Heart left ventricle (tissue), 16 donors: ENCODE results near the gene OR5A2. TPM values are rescaled to one million over a fixed set of nuclear protein-coding genes. Genes with fewer than 3 reads are reported as not detected.
"Not testable (repeated sequence)": the region's sequence is repeated elsewhere in the genome, so short reads cannot be mapped to it uniquely, and the experiment has no call there.

Experiments
- ATAC-seq, 4 donors: fragments of 200-7000 bp; cut with Tn5 transposase; one replicate each; pipeline ENCODE4 v1.9.1; 2020 to 2022; ENCODE audit warnings: moderate library complexity in 4 of 4, mild to moderate bottlenecking in 3 of 4, moderate number of reproducible peaks in 1 of 4
- DNase-seq, 5 donors: peaks; one replicate each; pipeline ENCODE4 v3.0.0-alpha.2; 2020
- H3K27ac ChIP-seq, 12 donors: fragments of 200-600 bp; sonication (generic) in 4 of 12; one replicate each; pipeline versions ENCODE4 v1.5.0 to v1.8.0; 2016 to 2022; ENCODE audit warnings: mild to moderate bottlenecking in 2 of 12
- H3K27me3 ChIP-seq, 9 donors: fragments of 200-600 bp; sonication (generic) in 2 of 9; one replicate each; pipeline versions ENCODE4 v1.5.1 to v1.8.0; 2016 to 2022; ENCODE audit warnings: mild to moderate bottlenecking in 3 of 9
- H3K36me3 ChIP-seq, 9 donors: fragments of 200-600 bp; sonication (generic) in 2 of 9; one replicate each; pipeline versions ENCODE4 v1.5.0 to v1.8.0; 2018 to 2022; ENCODE audit warnings: mild to moderate bottlenecking in 2 of 9
- H3K4me1 ChIP-seq, 12 donors: fragments of 200-600 bp; sonication (generic) in 4 of 12; one replicate each; pipeline versions ENCODE4 v1.5.0 to v1.8.0; 2016 to 2022; ENCODE audit warnings: mild to moderate bottlenecking in 3 of 12
- H3K4me3 ChIP-seq, 12 donors: fragments of 200-600 bp; sonication (generic) in 4 of 12; one replicate each; pipeline versions ENCODE4 v1.5.0 to v1.8.0; 2017 to 2022; ENCODE audit warnings: mild to moderate bottlenecking in 9 of 12, moderate library complexity in 4 of 12
- H3K9me3 ChIP-seq, 12 donors: fragments of 200-600 bp; sonication (generic) in 4 of 12; one replicate each; pipeline versions ENCODE4 v1.5.0 to v1.8.0; 2016 to 2022; ENCODE audit warnings: mild to moderate bottlenecking in 1 of 12
- POLR2A ChIP-seq, 2 donors: fragments of 450-650 bp; IDR thresholded peaks; one replicate each; pipeline ENCODE4 v1.6.1; 2017; ENCODE audit warnings: antibody characterized with exemption in 2 of 2, mild to moderate bottlenecking in 2 of 2, moderate library complexity in 2 of 2
- WGBS, 4 donors: extraction: QIAGEN DNeasy Blood & Tissue Kit in 2 of 4; methylation state at CpG; one replicate each; pipeline versions ENCODE4 v1.1.5 to v1.1.7; 2013 to 2018; 5-methylcytosine and 5-hydroxymethylcytosine counted together
- intact Hi-C, 10 donors: fragments of 100-400 bp; cut with DNase I; formaldehyde crosslinking; loops; one replicate each; pipeline versions ENCODE4 v1.11.1 to v1.14.2; 2022
- polyA plus RNA-seq, 2 donors: library from polyadenylated mRNA; stranded (reverse); fragments of 200-250 nt; gene quantifications; one replicate each; pipeline ENCODE4 v1.2.3, GENCODE V29; 2013
- total RNA-seq, 9 donors: library from RNA; depleted of rRNA in 2 of 9; stranded (reverse); fragments of >200 nt in 2 of 9; fragmentation: NEBNext Ultra II Directional in 3 of 9; extraction: Animal tissue kit (Norgen Biotek cat#: 25700) in 3 of 9; gene quantifications; one replicate each; pipeline versions ENCODE4 v1.1.0 to v1.2.4, GENCODE V29; 2016 to 2023
- TF ChIP-seq, protein P1 (sequence below), 12 donors: fragments of 200-600 bp; sonication (generic) in 4 of 12; IDR thresholded peaks; one replicate each; pipeline versions ENCODE4 v1.5.0 to v1.8.0; 2018 to 2022; ENCODE audit warnings: antibody characterized with exemption in 12 of 12, mild to moderate bottlenecking in 5 of 12
- donor health status: ischemic (EF 13 %, LVEDD 7.1; RV severe dilation, severe dysfunction).
- donor health status: healthy with polysubstance abuse.
- donor health status: DM: no; HTN: yes; CAD: no.
- donor health status: DM: no; HTN: no; CAD: no.
- donor health status: ischemic (EF 25% LVEDD 6.9; RV normal size, moderate dysfunction).
- donor health status: ischemic (EF 25% LVEDD 5.7; RV mildly dilated, moderate dysfunction).
- donor health status: healthy.
- donor health status: DM: yes; HTN: yes; CAD: no.
- donor health status: ischemic (EF 35%, LVEDD 5.7; RV mildly dilated, moderate dysfunction).
- donor health status: nonischemic (EF 11% LVEDD 7.7; RV severe dilation, severe dysfunction).
- donor health status: DM: yes; HTN: yes; CAD: no.
- donor health status: PGD.
- donor health status: ischemic (EF 29% LVEDD 5.4; RV normal size, mild dysfunction).
- donor health status: nonischemic (EF 23%, LVEDD 6.1; RV moderate dilation, normal function).

Gene OR5A2
- total and polyA plus RNA-seq, 11 donors = not detected

DNA sequence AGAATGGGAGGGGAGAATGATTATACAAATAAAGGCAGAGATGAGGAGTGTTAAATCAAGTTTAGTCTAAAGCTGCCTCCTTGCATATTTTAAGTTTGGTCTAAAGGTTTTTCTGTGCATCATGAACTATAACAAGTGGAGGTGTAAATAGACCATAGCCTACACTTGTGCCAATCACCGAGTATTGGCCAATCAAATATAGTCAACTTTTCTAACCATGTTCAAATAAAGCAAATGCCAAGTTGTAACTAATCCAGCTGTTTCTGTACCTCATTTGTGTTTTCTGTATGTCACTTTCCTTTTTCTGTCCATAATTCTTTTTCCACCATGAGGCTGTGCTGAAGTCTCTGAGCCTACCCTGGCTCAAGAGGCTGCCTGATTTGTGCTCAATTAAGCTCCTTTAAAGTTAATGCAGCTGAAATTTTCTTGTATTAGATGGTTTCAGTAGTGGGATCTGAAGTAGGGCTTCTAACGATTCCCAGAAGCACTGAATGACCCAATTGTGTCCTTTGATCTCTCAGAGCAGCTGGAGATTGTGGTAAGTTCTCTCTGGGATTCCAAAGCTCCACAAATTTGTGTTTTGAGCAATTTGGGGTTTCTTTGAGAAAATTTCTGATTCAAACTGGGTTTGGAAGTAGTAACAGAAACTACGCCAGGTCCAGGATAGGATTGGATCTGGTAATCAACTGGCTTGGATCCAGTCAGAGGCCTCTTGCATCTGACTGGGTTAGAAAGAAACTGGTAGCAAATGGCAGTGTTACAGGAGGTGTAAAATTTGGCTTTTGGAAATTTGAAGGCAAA is 25.6 kb downstream of the OR5A2 start:
- H3K9me3 ChIP-seq = peaks cover 0 to 18% (median 2%) of the 10 kb centered on the region in 12 donors
- WGBS, 4 donors = 68 to 76% (median 73%) methylated on average over 3 of the region's 3 CpGs
- no peak for TF ChIP-seq POLR2A (IDR thresholded peaks at IDR 0.05)
- TF ChIP-seq, protein P1, sequence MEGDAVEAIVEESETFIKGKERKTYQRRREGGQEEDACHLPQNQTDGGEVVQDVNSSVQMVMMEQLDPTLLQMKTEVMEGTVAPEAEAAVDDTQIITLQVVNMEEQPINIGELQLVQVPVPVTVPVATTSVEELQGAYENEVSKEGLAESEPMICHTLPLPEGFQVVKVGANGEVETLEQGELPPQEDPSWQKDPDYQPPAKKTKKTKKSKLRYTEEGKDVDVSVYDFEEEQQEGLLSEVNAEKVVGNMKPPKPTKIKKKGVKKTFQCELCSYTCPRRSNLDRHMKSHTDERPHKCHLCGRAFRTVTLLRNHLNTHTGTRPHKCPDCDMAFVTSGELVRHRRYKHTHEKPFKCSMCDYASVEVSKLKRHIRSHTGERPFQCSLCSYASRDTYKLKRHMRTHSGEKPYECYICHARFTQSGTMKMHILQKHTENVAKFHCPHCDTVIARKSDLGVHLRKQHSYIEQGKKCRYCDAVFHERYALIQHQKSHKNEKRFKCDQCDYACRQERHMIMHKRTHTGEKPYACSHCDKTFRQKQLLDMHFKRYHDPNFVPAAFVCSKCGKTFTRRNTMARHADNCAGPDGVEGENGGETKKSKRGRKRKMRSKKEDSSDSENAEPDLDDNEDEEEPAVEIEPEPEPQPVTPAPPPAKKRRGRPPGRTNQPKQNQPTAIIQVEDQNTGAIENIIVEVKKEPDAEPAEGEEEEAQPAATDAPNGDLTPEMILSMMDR (IDR thresholded peaks at IDR 0.05) = no peak
- ATAC-seq (no peak), DNase-seq (no peak)
- no peaks in the 10 kb centered on the region for H3K27me3 ChIP-seq
- H3K4me1 ChIP-seq = no peaks in the 10 kb centered on the region
- no peaks in the 10 kb centered on the region for H3K36me3 ChIP-seq
- H3K27ac ChIP-seq = no peak overlapping the region
- H3K4me3 ChIP-seq = no peak overlapping the region
- intact Hi-C loops = no loop called here

DNA sequence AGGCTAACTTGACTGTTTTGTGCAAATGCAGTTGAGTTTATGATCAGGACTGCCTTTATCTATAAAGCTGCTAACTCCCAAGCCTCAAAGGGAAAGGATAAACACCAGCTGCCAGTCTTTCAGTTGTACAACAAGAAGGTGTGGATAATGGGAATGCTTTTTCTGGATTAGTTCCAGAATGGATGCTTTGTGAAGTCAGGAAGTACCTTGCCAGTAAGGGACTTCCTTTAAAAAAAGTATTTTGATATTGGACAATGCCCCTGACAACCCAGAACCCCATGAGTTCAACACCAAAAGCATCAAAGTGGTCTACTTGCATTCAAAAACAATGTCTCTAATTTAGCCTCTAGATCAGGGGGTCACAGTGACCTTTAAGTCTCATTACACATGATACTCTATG is 32.0 kb downstream of the OR5A2 start:
- no peak overlapping the region for H3K27ac ChIP-seq
- H3K9me3 ChIP-seq = no peaks in the 10 kb centered on the region
- ATAC-seq (no peak), DNase-seq (no peak)
- TF ChIP-seq, protein P1 (IDR thresholded peaks at IDR 0.05) = no peak
- no peak for TF ChIP-seq POLR2A (IDR thresholded peaks at IDR 0.05)
- no peaks in the 10 kb centered on the region for H3K4me1 ChIP-seq
- intact Hi-C loops = loop anchor here in 1 of 10 donors (10.0 kb wide), 1 partner anchor 59 kb away; no protein-coding TSS in a partner anchor
- no peaks in the 10 kb centered on the region for H3K27me3 ChIP-seq
- no peak overlapping the region for H3K4me3 ChIP-seq
- H3K36me3 ChIP-seq = no peaks in the 10 kb centered on the region

DNA sequence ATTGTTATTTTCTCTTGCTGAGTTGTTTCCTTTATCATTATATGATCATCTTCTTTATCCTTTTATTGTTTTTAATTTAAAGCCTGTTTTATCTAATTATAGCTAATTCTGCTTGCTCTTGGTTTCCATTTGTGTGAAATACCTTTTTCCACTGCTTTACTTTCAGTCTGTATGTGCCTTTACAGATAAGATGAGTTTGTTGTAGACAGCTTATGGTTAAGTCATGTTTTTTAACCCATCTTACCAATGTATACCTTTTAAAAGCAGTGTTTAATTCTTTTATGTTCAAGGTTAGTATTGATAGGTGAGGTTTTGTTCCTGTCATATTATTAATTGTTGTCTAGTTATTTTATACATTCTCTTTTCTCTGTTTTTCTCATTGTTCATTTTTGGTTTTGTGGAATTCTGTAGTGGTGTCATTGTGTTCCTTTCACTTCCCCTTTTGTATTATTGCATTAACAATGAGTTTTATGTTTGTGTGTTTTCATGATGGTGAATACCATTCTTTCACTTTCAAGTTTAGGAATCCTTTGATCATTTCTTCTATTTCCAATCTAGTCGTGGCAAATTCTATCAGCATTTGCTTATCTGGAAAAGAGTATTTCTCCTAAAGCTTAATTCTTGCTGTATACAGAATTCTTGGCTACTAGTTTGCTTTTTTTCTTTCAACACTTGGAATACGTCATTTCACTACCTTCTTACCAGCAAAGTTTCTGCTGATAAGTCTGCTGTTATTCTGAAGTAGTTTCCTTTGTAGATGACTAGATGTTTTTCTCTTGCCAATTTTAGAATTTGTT is 45.8 kb downstream of the OR5A2 start:
- H3K9me3 ChIP-seq = peaks cover 0 to 17% (median 0%) of the 10 kb centered on the region in 12 donors
- no peak overlapping the region for H3K4me3 ChIP-seq
- peaks cover 0 to 12% (median 0%) of the 10 kb centered on the region in 12 donors for H3K4me1 ChIP-seq
- H3K36me3 ChIP-seq = no peaks in the 10 kb centered on the region
- no peaks in the 10 kb centered on the region for H3K27me3 ChIP-seq
- ATAC-seq = no peak
- TF ChIP-seq, protein P1 (IDR thresholded peaks at IDR 0.05) = no peak
- no peak for TF ChIP-seq POLR2A (IDR thresholded peaks at IDR 0.05)
- no peak for DNase-seq
- 43 to 44% (median 43%) methylated on average over 2 of the region's 2 CpGs for WGBS, 4 donors
- peak overlapping the region in 1 of 12 donors; percentile 21 for H3K27ac ChIP-seq
- intact Hi-C loops = no loop called here

DNA sequence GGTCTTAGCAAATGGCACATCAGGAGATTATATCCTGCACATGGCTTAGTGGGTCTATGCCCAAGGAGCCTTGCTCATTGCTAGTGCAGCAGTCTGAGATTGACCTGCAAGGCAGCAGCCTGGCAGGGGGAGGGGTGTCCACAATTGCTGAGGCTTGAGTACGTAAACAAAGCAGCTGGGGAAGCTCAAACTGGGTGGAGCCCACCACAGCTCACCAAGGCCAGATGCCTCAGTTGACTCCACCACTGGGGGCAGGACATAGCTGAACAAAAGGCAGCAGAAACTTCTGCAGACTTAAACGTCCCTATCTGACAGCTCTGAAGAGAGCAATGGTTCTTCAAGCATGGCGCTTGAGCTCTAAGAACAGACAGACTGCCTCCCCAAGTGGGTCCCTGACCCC is 53.9 kb downstream of the OR5A2 start:
- ATAC-seq, H3K36me3 ChIP-seq, H3K27ac ChIP-seq, DNase-seq, H3K4me3 ChIP-seq, H3K4me1 ChIP-seq, H3K27me3 ChIP-seq, intact Hi-C loops: not testable (repeated sequence)
- H3K9me3 ChIP-seq = peaks cover 0 to 17% (median 7%) of the 10 kb centered on the region in 12 donors
- WGBS, 4 donors = 25 to 47% (median 30%) methylated on average over 2 to 3 of the region's 3 CpGs
